Stomach (tissue), 9 donors: ENCODE measurements around the gene ATP9B. TPM values are rescaled to one million over a fixed set of nuclear protein-coding genes. Genes with fewer than 3 reads are reported as not detected.

Experiments used
- DNase-seq, 2 donors: peaks; one replicate each; pipeline versions ENCODE4 v3.0.0 to v3.0.0-alpha.2; 2013 to 2019
- H3K27ac ChIP-seq, 5 donors: fragments of 200-600 bp in 4 of 5; sonication (generic) in 4 of 5; one replicate each; pipeline ENCODE4 v1.5.1; 2013 to 2019; ENCODE audit warnings: mild to moderate bottlenecking in 1 of 5, moderate library complexity in 1 of 5
- H3K27me3 ChIP-seq, 3 donors: fragments of 200-600 bp; sonication (generic); one replicate each; pipeline ENCODE4 v1.5.1; 2017 to 2019; ENCODE audit warnings: mixed run types in 1 of 3
- H3K36me3 ChIP-seq, 4 donors: fragments of 200-600 bp; sonication (generic); 1 replicate in 3 of 4; 2 replicates in 1 of 4; pipeline ENCODE4 v1.5.1; 2016 to 2019
- H3K4me1 ChIP-seq, 4 donors: fragments of 200-600 bp; sonication (generic); one replicate each; pipeline ENCODE4 v1.5.1; 2016 to 2019
- H3K4me3 ChIP-seq, 4 donors: fragments of 200-600 bp; sonication (generic) in 3 of 4; one replicate each; pipeline ENCODE4 v1.5.1; 2016 to 2019; ENCODE audit warnings: mild to moderate bottlenecking in 1 of 4
- H3K9me3 ChIP-seq, 4 donors: fragments of 200-600 bp; sonication (generic); one replicate each; pipeline ENCODE4 v1.5.1; 2016 to 2019
- EP300 ChIP-seq: sonication (generic); formaldehyde crosslinking; IDR thresholded peaks from one replicate; pipeline ENCODE4 v1.6.1; 2017; ENCODE audit warnings: antibody characterized with exemption
- POLR2A ChIP-seq, 4 donors: fragments of 450-650 bp; IDR thresholded peaks; one replicate each; pipeline ENCODE4 v1.6.1; 2016; ENCODE audit warnings: antibody characterized with exemption in 4 of 4, control low read depth in 2 of 4, mild to moderate bottlenecking in 1 of 4, moderate library complexity in 1 of 4
- POLR2AphosphoS5 ChIP-seq, 3 donors: sonication (generic); formaldehyde crosslinking; IDR thresholded peaks; one replicate each; pipeline ENCODE4 v1.6.1; 2016; ENCODE audit warnings: antibody characterized with exemption in 3 of 3
- WGBS, 5 donors: extraction: QIAGEN DNeasy Blood & Tissue Kit in 3 of 5; methylation state at CpG; one replicate each; pipeline versions ENCODE4 v1.1.5 to v1.1.7; 2013 to 2018; 5-methylcytosine and 5-hydroxymethylcytosine counted together
- intact Hi-C: fragments of 100-400 bp; cut with DNase I; formaldehyde crosslinking; loops from one replicate; pipeline ENCODE4 v1.15.1; 2023; ENCODE audit warnings: low total_unique reads
- polyA plus RNA-seq, 3 donors: library from polyadenylated mRNA; stranded (reverse); fragments of 200-250 nt; gene quantifications; one replicate each; pipeline ENCODE4 v1.2.3, GENCODE V29; 2013
- total RNA-seq, 5 donors: library from RNA; depleted of rRNA; stranded (reverse); fragments of >200 nt; gene quantifications; one replicate each; pipeline versions ENCODE4 v1.1.0 to v1.2.3, GENCODE V29; 2014 to 2016
- TF ChIP-seq, protein P1 (sequence below), 7 experiments: fragments of 450-650 bp in 4 of 7; fragments of 200-600 bp in 3 of 7; sonication (generic) in 3 of 7; IDR thresholded peaks; one replicate each; pipeline ENCODE4 v1.5.1; 2016 to 2019; ENCODE audit warnings: antibody characterized with exemption in 7 of 7, control low read depth in 2 of 7, mild to moderate bottlenecking in 1 of 7
- donor health status: healthy with polysubstance abuse.
- donor health status: Bipolar disorder and iron deficiency.
- donor health status: healthy.

Gene ATP9B
- total and polyA plus RNA-seq, 8 donors = 10.6 to 128 (median 34.9) TPM

DNA sequence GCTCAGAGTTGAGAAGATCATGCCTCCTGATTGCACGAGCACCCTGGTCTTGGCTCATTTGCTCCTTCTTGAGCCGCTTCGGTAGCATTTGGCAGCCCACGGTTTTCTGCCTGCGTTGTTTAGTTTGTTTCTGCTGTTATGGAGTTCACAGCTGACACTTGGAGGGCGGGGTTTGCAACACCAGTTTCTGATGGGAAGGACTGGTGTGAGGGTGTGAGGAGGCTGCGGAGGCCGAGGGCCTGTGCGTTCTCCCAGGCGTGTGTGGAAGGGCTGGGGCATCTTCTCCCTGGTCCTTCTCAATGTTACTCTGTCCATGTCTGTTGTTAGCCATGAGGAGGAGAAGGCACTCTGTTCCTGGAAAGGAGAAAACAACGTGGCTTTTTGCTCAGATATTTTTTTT is 349.4 kb downstream of the ATP9B start:
- WGBS, 5 donors = 73 to 80% (median 76%) methylated on average over 10 to 11 of the region's 11 CpGs
- Histone ChIP-seq H3K27me3 (no peaks in the 10 kb centered on the region), H3K27ac (no peak overlapping the region), H3K4me1 (peaks cover 0 to 21% (median 3%) of the 10 kb centered on the region in 4 donors), H3K9me3 (no peaks in the 10 kb centered on the region), H3K36me3 (peaks cover 0 to 26% (median 21%) of the 10 kb centered on the region in 4 donors), H3K4me3 (no peak overlapping the region)
- DNase-seq = no peak
- TF ChIP-seq, protein P1, sequence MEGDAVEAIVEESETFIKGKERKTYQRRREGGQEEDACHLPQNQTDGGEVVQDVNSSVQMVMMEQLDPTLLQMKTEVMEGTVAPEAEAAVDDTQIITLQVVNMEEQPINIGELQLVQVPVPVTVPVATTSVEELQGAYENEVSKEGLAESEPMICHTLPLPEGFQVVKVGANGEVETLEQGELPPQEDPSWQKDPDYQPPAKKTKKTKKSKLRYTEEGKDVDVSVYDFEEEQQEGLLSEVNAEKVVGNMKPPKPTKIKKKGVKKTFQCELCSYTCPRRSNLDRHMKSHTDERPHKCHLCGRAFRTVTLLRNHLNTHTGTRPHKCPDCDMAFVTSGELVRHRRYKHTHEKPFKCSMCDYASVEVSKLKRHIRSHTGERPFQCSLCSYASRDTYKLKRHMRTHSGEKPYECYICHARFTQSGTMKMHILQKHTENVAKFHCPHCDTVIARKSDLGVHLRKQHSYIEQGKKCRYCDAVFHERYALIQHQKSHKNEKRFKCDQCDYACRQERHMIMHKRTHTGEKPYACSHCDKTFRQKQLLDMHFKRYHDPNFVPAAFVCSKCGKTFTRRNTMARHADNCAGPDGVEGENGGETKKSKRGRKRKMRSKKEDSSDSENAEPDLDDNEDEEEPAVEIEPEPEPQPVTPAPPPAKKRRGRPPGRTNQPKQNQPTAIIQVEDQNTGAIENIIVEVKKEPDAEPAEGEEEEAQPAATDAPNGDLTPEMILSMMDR (IDR thresholded peaks at IDR 0.05) = no peak
- no peak for TF ChIP-seq EP300
- TF ChIP-seq POLR2AphosphoS5 (IDR thresholded peaks at IDR 0.05) = no peak
- intact Hi-C loops = no loop called here

DNA sequence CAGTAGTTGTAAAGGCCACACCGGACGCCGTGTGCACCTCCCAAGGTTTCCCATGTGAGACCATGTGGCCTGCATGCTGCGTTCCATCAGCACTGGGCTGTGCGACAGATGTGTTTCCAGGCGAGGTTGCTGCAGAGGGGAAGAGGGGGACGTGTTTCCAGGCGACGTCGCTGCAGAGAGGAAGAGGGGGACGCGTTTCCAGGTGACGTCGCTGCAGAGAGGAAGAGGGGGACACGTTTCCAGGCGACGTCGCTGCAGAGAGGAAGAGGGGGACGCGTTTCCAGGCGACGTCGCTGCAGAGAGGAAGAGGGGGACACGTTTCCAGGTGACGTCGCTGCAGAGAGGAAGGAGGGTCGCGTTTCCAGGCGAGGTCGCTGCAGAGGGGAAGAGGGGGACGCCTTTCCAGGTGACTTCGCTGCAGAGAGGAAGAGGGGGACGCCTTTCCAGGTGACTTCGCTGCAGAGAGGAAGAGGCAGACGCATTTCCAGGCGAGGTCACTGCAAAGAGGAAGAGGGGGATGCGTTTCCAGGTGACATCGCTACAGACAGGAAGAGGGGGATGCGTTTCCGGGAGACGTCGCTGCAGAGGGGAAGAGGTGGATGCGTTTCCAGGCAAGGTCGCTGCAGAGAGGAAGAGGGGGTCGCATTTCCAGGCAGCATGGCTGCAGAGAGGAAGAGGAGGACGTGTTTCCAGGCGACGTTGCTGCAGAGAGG is 351.0 kb downstream of the ATP9B start:
- TF ChIP-seq POLR2A (IDR thresholded peaks at IDR 0.05) = no peak
- TF ChIP-seq, protein P1 (IDR thresholded peaks at IDR 0.05) = no peak
- TF ChIP-seq POLR2AphosphoS5 (IDR thresholded peaks at IDR 0.05) = no peak
- TF ChIP-seq EP300 = no peak
- DNase-seq = no peak
- Histone ChIP-seq H3K9me3 (no peaks in the 10 kb centered on the region), H3K36me3 (peaks cover 0 to 20% (median 13%) of the 10 kb centered on the region in 4 donors), H3K4me3 (no peak overlapping the region), H3K27ac (no peak overlapping the region), H3K4me1 (peaks cover 0 to 23% (median 3%) of the 10 kb centered on the region in 4 donors), H3K27me3 (no peaks in the 10 kb centered on the region)
- 88 to 92% (median 92%) methylated on average over 48 of the region's 48 CpGs for WGBS, 5 donors
- intact Hi-C loops = no loop called here

DNA sequence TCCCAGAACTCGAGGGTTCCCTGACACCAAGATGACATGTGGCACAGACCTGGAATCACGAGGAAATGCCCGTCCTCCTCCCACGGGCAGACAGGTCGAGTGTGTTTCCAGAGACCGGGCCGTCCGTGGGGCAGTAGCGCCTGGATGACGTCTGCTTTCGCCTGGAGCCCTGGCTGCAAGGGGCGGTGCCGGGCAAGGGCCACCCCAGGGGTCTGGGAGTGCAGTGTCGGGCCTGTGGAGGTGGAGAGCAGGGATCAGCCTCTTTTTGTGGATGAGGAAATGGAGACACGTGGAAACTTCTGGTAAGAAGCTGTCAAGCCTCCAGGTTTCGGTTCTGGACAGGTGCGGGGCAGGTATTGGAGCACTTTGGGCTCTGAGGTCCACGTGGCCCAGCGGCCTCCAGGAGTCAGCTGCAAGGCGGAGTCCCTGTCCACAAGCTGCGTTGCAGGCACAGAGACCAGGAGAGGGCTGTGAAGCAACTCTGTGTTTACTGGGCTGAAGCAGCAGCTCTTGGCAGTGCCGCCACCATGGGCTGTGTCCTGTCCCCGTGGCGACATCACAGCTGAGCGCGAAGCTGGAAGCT is 352.2 kb downstream of the ATP9B start:
- H3K4me1 ChIP-seq = peaks cover 0 to 23% (median 4%) of the 10 kb centered on the region in 4 donors
- intact Hi-C loops = no loop called here

DNA sequence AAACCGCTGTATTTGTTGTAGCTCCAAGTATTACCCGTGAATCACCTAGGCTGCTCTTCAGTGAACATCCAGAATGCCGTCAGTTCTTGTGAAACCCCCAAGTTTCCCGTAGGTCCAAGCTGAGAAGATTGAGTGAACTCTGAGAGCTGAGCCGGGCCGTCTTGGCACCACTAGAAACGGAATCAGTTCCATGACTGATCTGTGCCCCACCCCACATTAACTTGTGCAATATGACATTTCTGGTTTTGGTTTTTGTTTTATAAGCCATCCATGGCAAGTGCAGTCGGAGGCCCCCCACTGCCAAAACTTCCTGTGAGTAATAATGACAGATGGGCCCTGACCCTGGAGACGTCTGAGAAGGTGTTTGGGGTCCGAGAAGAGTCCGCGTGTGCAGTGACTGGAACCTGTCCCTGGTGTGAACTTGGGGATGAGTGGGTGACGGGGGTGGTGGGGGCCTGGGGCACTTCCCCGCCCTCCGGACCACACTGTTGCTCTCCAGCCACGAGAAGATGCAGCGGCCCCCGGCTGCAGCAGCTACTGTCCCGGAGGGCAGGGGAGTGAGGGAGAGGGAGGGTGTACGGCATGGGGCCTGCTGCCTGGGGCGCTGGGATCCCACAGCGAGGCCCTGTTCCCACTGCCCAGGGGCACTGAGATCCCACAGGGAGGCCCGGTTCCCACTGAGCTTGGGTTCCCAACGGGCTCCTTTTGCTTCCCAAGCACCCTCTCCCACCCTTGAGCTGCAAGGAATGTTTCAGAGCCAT is 353.0 kb downstream of the ATP9B start:
- H3K9me3 ChIP-seq = no peaks in the 10 kb centered on the region
- H3K4me3 ChIP-seq = no peak overlapping the region
- no peak for TF ChIP-seq POLR2A (IDR thresholded peaks at IDR 0.05)
- no peak for TF ChIP-seq POLR2AphosphoS5 (IDR thresholded peaks at IDR 0.05)
- TF ChIP-seq, protein P1 (IDR thresholded peaks at IDR 0.05) = no peak
- no peak for TF ChIP-seq EP300
- WGBS, 5 donors = 75 to 95% (median 85%) methylated on average over 21 to 24 of the region's 24 CpGs
- intact Hi-C loops = no loop called here
- peaks cover 0 to 20% (median 13%) of the 10 kb centered on the region in 4 donors for H3K36me3 ChIP-seq
- no peak for DNase-seq
- no peak overlapping the region for H3K27ac ChIP-seq
- no peaks in the 10 kb centered on the region for H3K27me3 ChIP-seq
- peaks cover 0 to 23% (median 9%) of the 10 kb centered on the region in 4 donors for H3K4me1 ChIP-seq

More for the DNA sequence above, 352.2 kb downstream of the ATP9B start:
- H3K9me3 ChIP-seq = no peaks in the 10 kb centered on the region
- H3K4me3 ChIP-seq = no peak overlapping the region
- no peaks in the 10 kb centered on the region for H3K27me3 ChIP-seq
- no peak for DNase-seq
- no peak overlapping the region for H3K27ac ChIP-seq
- H3K36me3 ChIP-seq = peaks cover 0 to 20% (median 13%) of the 10 kb centered on the region in 4 donors
- WGBS, 5 donors = 88 to 93% (median 89%) methylated on average over 19 to 26 of the region's 26 CpGs
- no peak for TF ChIP-seq POLR2A (IDR thresholded peaks at IDR 0.05)
- TF ChIP-seq POLR2AphosphoS5 (IDR thresholded peaks at IDR 0.05) = no peak
- TF ChIP-seq EP300 = no peak
- TF ChIP-seq, protein P1 (IDR thresholded peaks at IDR 0.05) = no peak
